CD4-positive, CD25-positive, alpha-beta regulatory T cell (primary cell): ENCODE data around the gene COP1. TPM values are rescaled to one million over a fixed set of nuclear protein-coding genes. Genes with fewer than 3 reads are reported as not detected.

Experiments
- ATAC-seq, 2 donors: fragments of 150-1000 bp; cut with Tn5 transposase; one replicate each; pipeline ENCODE4 v1.10.0; 2021; ENCODE audit warnings: low read depth in 2 of 2, moderate number of reproducible peaks in 2 of 2, moderate library complexity in 1 of 2
- DNase-seq, 3 donors: peaks; one replicate each; pipeline versions ENCODE4 v3.0.0 to v3.0.0-alpha.2; 2012 to 2022; ENCODE audit warnings: mixed read lengths in 1 of 3
- H3K27ac ChIP-seq: one replicate; pipeline ENCODE4 v1.7.0; 2013; ENCODE audit warnings: mild to moderate bottlenecking, low read length; ENCODE audit not compliant: insufficient read depth, poor library complexity, severe bottlenecking
- H3K27me3 ChIP-seq: one replicate; pipeline ENCODE4 v1.7.0; 2013; ENCODE audit warnings: low read length; ENCODE audit not compliant: control insufficient read depth, insufficient read depth
- H3K36me3 ChIP-seq: one replicate; pipeline ENCODE4 v1.7.0; 2013; ENCODE audit warnings: mild to moderate bottlenecking, low read length, moderate library complexity; ENCODE audit not compliant: control insufficient read depth, insufficient read depth
- H3K4me1 ChIP-seq: 2 replicates; pipeline ENCODE4 v1.7.0; 2013; ENCODE audit warnings: mild to moderate bottlenecking, low read length; ENCODE audit not compliant: insufficient read depth, control insufficient read depth, poor library complexity, severe bottlenecking
- H3K4me3 ChIP-seq: one replicate; pipeline ENCODE4 v1.7.0; 2013; ENCODE audit warnings: low read depth, mild to moderate bottlenecking, low read length, moderate library complexity
- H3K9me3 ChIP-seq, 2 experiments: 1 replicate in 1 of 2; 2 replicates in 1 of 2; pipeline ENCODE4 v1.7.0; 2013; ENCODE audit warnings: low read length in 2 of 2, mild to moderate bottlenecking in 1 of 2, moderate library complexity in 1 of 2; ENCODE audit not compliant: control insufficient read depth in 2 of 2
- H3K27ac Mint-ChIP-seq, 3 donors: one replicate each; pipeline ENCODE4 v1.8.0; 2020 to 2022; ENCODE audit warnings: mild to moderate bottlenecking in 3 of 3, mixed read lengths in 3 of 3, moderate library complexity in 2 of 3
- H3K27me3 Mint-ChIP-seq: one replicate; pipeline ENCODE4 v1.8.0; 2022; ENCODE audit warnings: mild to moderate bottlenecking, mixed read lengths
- H3K36me3 Mint-ChIP-seq: one replicate; pipeline ENCODE4 v1.8.0; 2020; ENCODE audit warnings: mixed read lengths
- H3K4me1 Mint-ChIP-seq, 4 donors: one replicate each; pipeline ENCODE4 v1.8.0; 2020 to 2022; ENCODE audit warnings: mixed read lengths in 4 of 4, mild to moderate bottlenecking in 1 of 4
- H3K4me3 Mint-ChIP-seq, 4 donors: one replicate each; pipeline ENCODE4 v1.8.0; 2020 to 2022; ENCODE audit warnings: mild to moderate bottlenecking in 4 of 4, mixed read lengths in 4 of 4, moderate library complexity in 3 of 4
- H3K9me3 Mint-ChIP-seq, 7 donors: one replicate each; pipeline ENCODE4 v1.8.0; 2020 to 2022; ENCODE audit warnings: mixed read lengths in 7 of 7, mild to moderate bottlenecking in 3 of 7, moderate library complexity in 2 of 7
- polyA plus RNA-seq, 4 donors: library from polyadenylated mRNA; unstranded; fragments of 300-500 nt; fragmentation: Illumina TruSeq; gene quantifications; one replicate each; pipeline ENCODE4 v1.2.3, GENCODE V29; 2021
- total RNA-seq: library from RNA; stranded (reverse); gene quantifications from one replicate; pipeline ENCODE4 v1.2.3, GENCODE V29; 2022

COP1 gene
- total and polyA plus RNA-seq, 5 donors from 2014 or later: 37.7 to 53.9 (median 42.0) TPM

- Histone ChIP-seq H3K36me3 (peaks cover 4% of the 10 kb centered on the region), H3K27ac (no peak overlapping the region), H3K27me3 (no peaks in the 10 kb centered on the region), H3K4me1 (no peaks in the 10 kb centered on the region), H3K9me3 (peaks cover 13 to 14% of the 10 kb centered on the region in 2 experiments), H3K4me3 (no peak overlapping the region)
- Mint-ChIP-seq H3K4me1 (no peaks in the 10 kb centered on the region), H3K27me3 (no peaks in the 10 kb centered on the region), H3K27ac (no peak overlapping the region), H3K9me3 (peaks cover 0 to 21% (median 13%) of the 10 kb centered on the region in 7 donors), H3K36me3 (peaks cover 26% of the 10 kb centered on the region), H3K4me3 (no peak overlapping the region)
- DNase-seq (no peak), ATAC-seq (no peak)
These were observed 300.7 kb downstream of the COP1 start for GRCh38 chr1:175906370-175906769.

GRCh38 chr1:175904808-175905207 lies 302.3 kb downstream of the COP1 start:
- Histone ChIP-seq H3K4me1 (no peaks in the 10 kb centered on the region), H3K4me3 (no peak overlapping the region), H3K36me3 (no peaks in the 10 kb centered on the region), H3K27me3 (no peaks in the 10 kb centered on the region), H3K27ac (no peak overlapping the region), H3K9me3 (no peaks in the 10 kb centered on the region)
- H3K27ac Mint-ChIP-seq: no peak overlapping the region
- peaks cover 16% of the 10 kb centered on the region for H3K36me3 Mint-ChIP-seq
- no peaks in the 10 kb centered on the region for H3K4me1 Mint-ChIP-seq
- ATAC-seq (no peak), DNase-seq (no peak)
- peaks cover 0 to 10% (median 3%) of the 10 kb centered on the region in 7 donors for H3K9me3 Mint-ChIP-seq
- H3K27me3 Mint-ChIP-seq: no peaks in the 10 kb centered on the region
- no peak overlapping the region for H3K4me3 Mint-ChIP-seq

- no peak for DNase-seq
- no peak overlapping the region for H3K4me3 ChIP-seq
- no peaks in the 10 kb centered on the region for H3K36me3 ChIP-seq
- no peak overlapping the region for H3K27ac Mint-ChIP-seq
- H3K9me3 Mint-ChIP-seq: peaks cover 0 to 3% (median 0%) of the 10 kb centered on the region in 7 donors
- no peak for ATAC-seq
- H3K4me1 Mint-ChIP-seq: no peaks in the 10 kb centered on the region
- no peaks in the 10 kb centered on the region for H3K27me3 ChIP-seq
- no peaks in the 10 kb centered on the region for H3K9me3 ChIP-seq
- no peaks in the 10 kb centered on the region for H3K4me1 ChIP-seq
- no peak overlapping the region for H3K4me3 Mint-ChIP-seq
- peaks cover 4% of the 10 kb centered on the region for H3K36me3 Mint-ChIP-seq
- no peaks in the 10 kb centered on the region for H3K27me3 Mint-ChIP-seq
- H3K27ac ChIP-seq: no peak overlapping the region
These were observed 304.8 kb downstream of the COP1 start for GRCh38 chr1:175902281-175902680.

- Mint-ChIP-seq H3K27ac (peak overlapping the region in 1 of 3 donors; percentile 26), H3K4me1 (no peaks in the 10 kb centered on the region), H3K36me3 (peaks cover 4% of the 10 kb centered on the region), H3K27me3 (no peaks in the 10 kb centered on the region), H3K4me3 (peak overlapping the region in 1 of 4 donors; percentile 11), H3K9me3 (peaks cover 0 to 3% (median 0%) of the 10 kb centered on the region in 7 donors)
- ATAC-seq: no peak
- no peak overlapping the region for H3K27ac ChIP-seq
- no peaks in the 10 kb centered on the region for H3K27me3 ChIP-seq
- no peak overlapping the region for H3K4me3 ChIP-seq
- H3K4me1 ChIP-seq: no peaks in the 10 kb centered on the region
- H3K36me3 ChIP-seq: no peaks in the 10 kb centered on the region
- no peak for DNase-seq
- H3K9me3 ChIP-seq: no peaks in the 10 kb centered on the region
These were observed 305.8 kb downstream of the COP1 start for GRCh38 chr1:175901076-175901836.

- H3K4me1 ChIP-seq: no peaks in the 10 kb centered on the region
- H3K9me3 ChIP-seq: no peaks in the 10 kb centered on the region
- DNase-seq (no peak), ATAC-seq (no peak)
- Mint-ChIP-seq H3K4me1 (no peaks in the 10 kb centered on the region), H3K27me3 (no peaks in the 10 kb centered on the region), H3K36me3 (peaks cover 4% of the 10 kb centered on the region), H3K27ac (no peak overlapping the region), H3K9me3 (peaks cover 0 to 3% (median 0%) of the 10 kb centered on the region in 7 donors), H3K4me3 (no peak overlapping the region)
- no peak overlapping the region for H3K4me3 ChIP-seq
- H3K27ac ChIP-seq: no peak overlapping the region
- H3K27me3 ChIP-seq: no peaks in the 10 kb centered on the region
- no peaks in the 10 kb centered on the region for H3K36me3 ChIP-seq
These were observed 306.9 kb downstream of the COP1 start for GRCh38 chr1:175900171-175900570.

GRCh38 chr1:175895966-175896365 lies 311.1 kb downstream of the COP1 start:
- H3K36me3 ChIP-seq: no peaks in the 10 kb centered on the region
- no peaks in the 10 kb centered on the region for H3K36me3 Mint-ChIP-seq
- peaks cover 0 to 3% (median 0%) of the 10 kb centered on the region in 7 donors for H3K9me3 Mint-ChIP-seq
- no peaks in the 10 kb centered on the region for H3K4me1 ChIP-seq
- DNase-seq (no peak), ATAC-seq (no peak)
- H3K4me3 ChIP-seq: no peak overlapping the region
- H3K27me3 Mint-ChIP-seq: no peaks in the 10 kb centered on the region
- peak overlapping the region in 1 of 3 donors; percentile 86 for H3K27ac Mint-ChIP-seq
- H3K4me1 Mint-ChIP-seq: no peaks in the 10 kb centered on the region
- no peak overlapping the region for H3K27ac ChIP-seq
- H3K4me3 Mint-ChIP-seq: no peak overlapping the region
- no peaks in the 10 kb centered on the region for H3K27me3 ChIP-seq
- H3K9me3 ChIP-seq: no peaks in the 10 kb centered on the region
